ENCODE results near the gene GPR156.

GPR156 gene

DNA sequence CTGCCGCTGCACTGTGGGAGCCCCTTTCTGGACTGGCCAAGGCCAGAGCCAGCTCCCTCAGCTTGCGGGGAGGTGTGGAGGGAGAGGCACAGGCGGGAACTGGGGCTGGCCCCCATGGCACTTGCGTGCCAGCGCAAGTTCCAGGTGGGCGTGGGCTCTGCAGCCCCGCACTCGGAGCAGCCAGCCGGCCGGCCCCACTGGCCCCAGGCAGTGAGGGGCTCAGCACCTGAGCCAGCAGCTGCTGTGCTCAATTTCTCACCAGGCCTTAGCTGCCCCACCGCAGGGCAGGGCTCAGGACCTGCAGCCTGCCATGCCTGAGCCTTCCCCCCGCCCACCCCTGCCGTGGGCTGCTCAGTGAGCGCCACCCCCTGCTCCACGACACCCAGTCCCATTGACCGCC lies 4.6 kb upstream of the GPR156 start:
- Mint-ChIP-seq H3K27ac (no peak overlapping the region), H3K4me3 (no peak overlapping the region), H3K4me1 (ENCODE audit: low read depth) (no peaks in the 10 kb centered on the region), H3K27me3 (peaks cover 42% of the 10 kb centered on the region), H3K36me3 (ENCODE audit: low read depth) (peaks cover 8% of the 10 kb centered on the region), H3K9me3 (peaks cover 9% of the 10 kb centered on the region)

- no peak overlapping the region for H3K4me3 Mint-ChIP-seq
- peaks cover 53% of the 10 kb centered on the region for H3K27me3 Mint-ChIP-seq
Measured at GRCh38 chr3:120286465-120286864, 1.4 kb upstream of the GPR156 start.

DNA sequence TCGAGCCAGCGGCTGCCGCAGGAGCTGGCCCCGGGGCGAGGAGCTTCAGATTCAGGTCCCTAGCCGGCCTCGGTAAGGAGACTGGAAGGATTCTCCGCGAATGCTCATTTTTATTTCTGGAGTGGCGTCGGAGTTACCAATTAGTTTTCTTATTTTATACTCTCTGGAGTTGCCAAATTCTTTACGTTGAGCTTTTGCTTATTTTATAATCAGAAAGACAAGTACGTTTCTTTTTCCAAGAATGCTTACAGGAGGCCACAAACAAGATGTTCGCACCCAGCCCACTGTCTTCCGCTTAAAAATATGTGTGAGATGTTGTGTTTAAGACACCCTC lies 453 bp upstream of the GPR156 start:
- Mint-ChIP-seq H3K4me3 (no peak overlapping the region), H3K4me1 (ENCODE audit: low read depth) (no peaks in the 10 kb centered on the region), H3K27ac (no peak overlapping the region)

More at GRCh38 chr3:120286465-120286864, 1.4 kb upstream of the GPR156 start:
- Mint-ChIP-seq H3K27ac (no peak overlapping the region), H3K36me3 (ENCODE audit: low read depth) (no peaks in the 10 kb centered on the region), H3K4me1 (ENCODE audit: low read depth) (no peaks in the 10 kb centered on the region), H3K9me3 (no peaks in the 10 kb centered on the region)

DNA sequence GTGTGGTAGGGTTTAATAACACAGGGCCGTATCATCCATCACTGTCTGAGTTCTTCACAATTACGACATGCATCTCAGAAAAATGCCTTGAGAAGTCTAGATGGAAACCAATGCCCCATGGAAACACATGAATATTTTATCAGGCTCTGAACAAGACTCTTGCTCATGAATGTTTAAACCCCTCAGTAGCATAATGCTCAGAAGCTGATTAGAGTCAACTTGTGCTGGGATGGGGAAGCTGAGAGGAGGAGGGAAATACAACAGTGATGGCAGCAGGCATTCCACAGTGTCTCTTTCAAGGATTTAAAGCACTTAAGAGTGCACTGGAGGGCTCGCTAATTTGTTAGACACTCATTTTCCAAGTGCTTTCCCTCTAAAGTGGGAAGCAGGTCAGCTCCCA lies 3.8 kb downstream of the GPR156 start:
- H3K4me3 Mint-ChIP-seq, result no peak overlapping the region
- peaks cover 74% of the 10 kb centered on the region for H3K27me3 Mint-ChIP-seq

More for the DNA sequence above, 453 bp upstream of the GPR156 start:
- H3K27me3 Mint-ChIP-seq, result peaks cover 60% of the 10 kb centered on the region
- H3K9me3 Mint-ChIP-seq, result no peaks in the 10 kb centered on the region
- H3K36me3 Mint-ChIP-seq (ENCODE audit: low read depth), result no peaks in the 10 kb centered on the region

DNA sequence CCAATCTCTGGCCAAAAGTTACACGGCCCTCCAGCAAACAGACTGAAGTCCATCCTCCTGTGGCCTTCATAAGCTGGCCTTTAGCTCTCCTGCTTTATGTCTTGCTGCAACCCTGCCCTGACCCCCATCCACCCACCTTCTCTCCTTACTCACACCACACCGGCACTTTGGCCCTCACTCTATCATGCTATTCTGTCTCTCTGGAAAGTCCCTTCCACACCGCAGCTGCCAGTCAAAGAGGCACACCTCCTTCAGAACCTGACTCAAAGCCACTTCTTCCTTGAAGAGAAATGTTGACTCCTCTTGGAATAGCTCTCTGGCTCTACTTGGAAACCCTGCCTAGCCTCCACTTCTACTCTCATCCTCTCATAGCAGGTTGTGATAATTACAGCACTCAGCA lies 4.5 kb downstream of the GPR156 start:
- no peaks in the 10 kb centered on the region for H3K9me3 Mint-ChIP-seq
- no peaks in the 10 kb centered on the region for H3K36me3 Mint-ChIP-seq (ENCODE audit: low read depth)
- H3K27ac Mint-ChIP-seq, result no peak overlapping the region
- H3K4me3 Mint-ChIP-seq, result no peak overlapping the region
- no peaks in the 10 kb centered on the region for H3K4me1 Mint-ChIP-seq (ENCODE audit: low read depth)
- H3K27me3 Mint-ChIP-seq, result peaks cover 74% of the 10 kb centered on the region

More for the DNA sequence above, 3.8 kb downstream of the GPR156 start:
- no peaks in the 10 kb centered on the region for H3K4me1 Mint-ChIP-seq (ENCODE audit: low read depth)
- H3K9me3 Mint-ChIP-seq, result no peaks in the 10 kb centered on the region
- H3K36me3 Mint-ChIP-seq (ENCODE audit: low read depth), result no peaks in the 10 kb centered on the region
- H3K27ac Mint-ChIP-seq, result no peak overlapping the region

DNA sequence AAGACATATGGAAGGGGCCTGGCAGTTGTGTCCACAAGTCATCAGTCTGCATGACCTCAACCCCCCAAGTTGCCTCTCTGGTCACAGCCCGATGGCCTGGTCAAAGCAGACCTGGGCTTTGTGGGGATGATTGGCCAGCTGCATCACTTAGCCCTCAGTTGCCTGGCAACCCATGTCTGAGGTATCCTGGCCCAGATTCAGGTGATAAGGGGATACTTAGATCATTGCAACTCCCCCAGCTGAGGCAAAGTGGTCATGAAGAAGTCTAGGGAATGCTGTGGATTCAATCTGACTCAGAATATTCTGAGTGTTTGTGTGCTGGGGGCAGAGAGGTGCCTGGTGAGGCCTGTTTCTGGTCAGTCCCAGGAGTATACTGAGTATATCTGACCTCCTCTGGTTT lies 5.0 kb downstream of the GPR156 start:
- no peaks in the 10 kb centered on the region for H3K9me3 Mint-ChIP-seq
- H3K36me3 Mint-ChIP-seq (ENCODE audit: low read depth), result no peaks in the 10 kb centered on the region
- H3K4me3 Mint-ChIP-seq, result no peak overlapping the region
- H3K4me1 Mint-ChIP-seq (ENCODE audit: low read depth), result no peaks in the 10 kb centered on the region
- no peak overlapping the region for H3K27ac Mint-ChIP-seq
- peaks cover 72% of the 10 kb centered on the region for H3K27me3 Mint-ChIP-seq

DNA sequence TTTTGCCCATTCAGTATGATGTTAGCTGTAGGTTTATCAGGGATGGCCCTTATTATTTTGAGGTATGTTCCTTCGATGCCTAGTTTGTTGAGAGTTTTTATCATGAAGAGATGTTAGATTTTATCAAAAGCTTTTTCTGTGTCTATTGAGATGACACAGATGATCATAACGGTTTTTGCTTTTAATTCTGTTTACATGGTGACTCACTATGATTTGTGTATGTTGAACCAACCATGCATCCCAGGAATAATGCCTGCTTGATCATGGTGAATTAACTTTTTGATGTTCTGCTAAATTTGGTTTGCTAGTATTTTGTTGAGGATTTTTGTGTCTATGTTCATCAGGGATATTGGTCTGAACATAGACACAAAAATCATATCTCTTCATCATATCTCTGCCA lies 8.3 kb downstream of the GPR156 start:
- no peaks in the 10 kb centered on the region for H3K36me3 Mint-ChIP-seq (ENCODE audit: low read depth)
- no peak overlapping the region for H3K27ac Mint-ChIP-seq
- H3K4me1 Mint-ChIP-seq (ENCODE audit: low read depth), result no peaks in the 10 kb centered on the region
- H3K4me3 Mint-ChIP-seq, result no peak overlapping the region
- no peaks in the 10 kb centered on the region for H3K9me3 Mint-ChIP-seq
- peaks cover 53% of the 10 kb centered on the region for H3K27me3 Mint-ChIP-seq

GRCh38 chr3:120275618-120276017 lies 9.4 kb downstream of the GPR156 start:
- Mint-ChIP-seq H3K4me3 (no peak overlapping the region), H3K27me3 (peaks cover 45% of the 10 kb centered on the region), H3K27ac (no peak overlapping the region), H3K9me3 (no peaks in the 10 kb centered on the region), H3K36me3 (ENCODE audit: low read depth) (no peaks in the 10 kb centered on the region), H3K4me1 (ENCODE audit: low read depth) (no peaks in the 10 kb centered on the region)

GRCh38 chr3:120274739-120275167 lies 10.3 kb downstream of the GPR156 start:
- H3K36me3 Mint-ChIP-seq (ENCODE audit: low read depth), result no peaks in the 10 kb centered on the region
- H3K4me1 Mint-ChIP-seq (ENCODE audit: low read depth), result no peaks in the 10 kb centered on the region
- peaks cover 41% of the 10 kb centered on the region for H3K27me3 Mint-ChIP-seq
- no peak overlapping the region for H3K4me3 Mint-ChIP-seq
- no peak overlapping the region for H3K27ac Mint-ChIP-seq
- H3K9me3 Mint-ChIP-seq, result no peaks in the 10 kb centered on the region

- Mint-ChIP-seq H3K36me3 (ENCODE audit: low read depth) (no peaks in the 10 kb centered on the region), H3K4me3 (no peak overlapping the region), H3K9me3 (no peaks in the 10 kb centered on the region), H3K4me1 (ENCODE audit: low read depth) (no peaks in the 10 kb centered on the region), H3K27ac (no peak overlapping the region), H3K27me3 (peaks cover 30% of the 10 kb centered on the region)
Measured at GRCh38 chr3:120272286-120272685, 12.7 kb downstream of the GPR156 start.

GRCh38 chr3:120265989-120266388 lies 19.0 kb downstream of the GPR156 start:
- Mint-ChIP-seq H3K4me3 (no peak overlapping the region), H3K36me3 (ENCODE audit: low read depth) (no peaks in the 10 kb centered on the region), H3K27ac (no peak overlapping the region), H3K9me3 (no peaks in the 10 kb centered on the region), H3K4me1 (ENCODE audit: low read depth) (no peaks in the 10 kb centered on the region), H3K27me3 (peaks cover 30% of the 10 kb centered on the region)

- H3K36me3 Mint-ChIP-seq (ENCODE audit: low read depth), result no peaks in the 10 kb centered on the region
- peaks cover 30% of the 10 kb centered on the region for H3K27me3 Mint-ChIP-seq
- H3K27ac Mint-ChIP-seq, result no peak overlapping the region
- no peaks in the 10 kb centered on the region for H3K4me1 Mint-ChIP-seq (ENCODE audit: low read depth)
- no peaks in the 10 kb centered on the region for H3K9me3 Mint-ChIP-seq
- no peak overlapping the region for H3K4me3 Mint-ChIP-seq
Measured at GRCh38 chr3:120264963-120265362, 20.1 kb downstream of the GPR156 start.

- H3K27me3 Mint-ChIP-seq, result peaks cover 30% of the 10 kb centered on the region
- H3K4me3 Mint-ChIP-seq, result no peak overlapping the region
- no peak overlapping the region for H3K27ac Mint-ChIP-seq
- no peaks in the 10 kb centered on the region for H3K4me1 Mint-ChIP-seq (ENCODE audit: low read depth)
- H3K36me3 Mint-ChIP-seq (ENCODE audit: low read depth), result no peaks in the 10 kb centered on the region
- H3K9me3 Mint-ChIP-seq, result no peaks in the 10 kb centered on the region
Measured at GRCh38 chr3:120263792-120264191, 21.2 kb downstream of the GPR156 start.

GRCh38 chr3:120258009-120258408 lies 27.0 kb downstream of the GPR156 start:
- Mint-ChIP-seq H3K27me3 (peaks cover 29% of the 10 kb centered on the region), H3K4me3 (no peak overlapping the region), H3K4me1 (ENCODE audit: low read depth) (no peaks in the 10 kb centered on the region), H3K36me3 (ENCODE audit: low read depth) (no peaks in the 10 kb centered on the region), H3K9me3 (peaks cover 20% of the 10 kb centered on the region), H3K27ac (no peak overlapping the region)

GRCh38 chr3:120245386-120245785 lies 39.6 kb downstream of the GPR156 start:
- no peaks in the 10 kb centered on the region for H3K9me3 Mint-ChIP-seq
- no peaks in the 10 kb centered on the region for H3K36me3 Mint-ChIP-seq (ENCODE audit: low read depth)
- no peak overlapping the region for H3K4me3 Mint-ChIP-seq
- H3K27me3 Mint-ChIP-seq, result peaks cover 11% of the 10 kb centered on the region
- no peak overlapping the region for H3K27ac Mint-ChIP-seq
- no peaks in the 10 kb centered on the region for H3K4me1 Mint-ChIP-seq (ENCODE audit: low read depth)

DNA sequence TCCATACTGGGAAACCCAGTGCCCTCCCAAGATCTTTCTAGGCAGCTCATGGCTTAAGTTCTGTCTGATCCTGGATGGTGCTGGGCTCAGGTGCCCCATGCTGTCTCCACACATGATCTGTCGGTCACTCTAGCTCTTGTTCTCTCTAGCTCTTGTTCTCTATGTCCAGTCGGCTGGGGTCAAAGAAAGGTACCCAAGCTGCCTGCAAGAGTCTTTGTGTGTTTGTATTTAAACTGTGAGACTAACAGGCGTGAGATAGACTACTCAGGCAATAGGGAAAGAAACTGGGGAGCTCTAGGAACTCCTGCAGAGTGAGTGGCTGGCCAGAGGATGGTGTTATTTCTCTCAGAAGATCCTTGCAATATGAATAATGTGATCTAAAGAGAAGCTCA lies 40.2 kb downstream of the GPR156 start:
- H3K4me1 Mint-ChIP-seq (ENCODE audit: low read depth), result no peaks in the 10 kb centered on the region
- no peak overlapping the region for H3K27ac Mint-ChIP-seq
- peaks cover 10% of the 10 kb centered on the region for H3K27me3 Mint-ChIP-seq
- H3K9me3 Mint-ChIP-seq, result no peaks in the 10 kb centered on the region
- H3K36me3 Mint-ChIP-seq (ENCODE audit: low read depth), result no peaks in the 10 kb centered on the region
- no peak overlapping the region for H3K4me3 Mint-ChIP-seq

All from stimulated activated naive CD8-positive, alpha-beta T cell treated with anti-CD3 and anti-CD28 coated beads, Interleukin-15, Interleukin-2, amounts not matched to agents 100 ng/mL and 50 ng/mL, for 24 hours (primary cell).